Uterus (tissue), 4 donors: ENCODE data around the gene ZNF750. TPM values are rescaled to one million over a fixed set of nuclear protein-coding genes. Genes with fewer than 3 reads are reported as not detected.

Experiments used
- DNase-seq, 2 donors: peaks; one replicate each; pipeline ENCODE4 v3.0.0-alpha.2; 2019 to 2020
- H3K27ac ChIP-seq, 2 donors: fragments of 200-600 bp; sonication (generic); 1 replicate in 1 of 2; 2 replicates in 1 of 2; pipeline ENCODE4 v1.5.1; 2016 to 2018
- H3K27me3 ChIP-seq, 2 donors: fragments of 200-600 bp; sonication (generic); one replicate each; pipeline ENCODE4 v1.5.1; 2018 to 2019; ENCODE audit warnings: control low read depth in 1 of 2
- H3K36me3 ChIP-seq, 2 donors: fragments of 200-600 bp; sonication (generic); one replicate each; pipeline ENCODE4 v1.5.1; 2019; ENCODE audit warnings: control low read depth in 1 of 2
- H3K4me1 ChIP-seq, 2 donors: fragments of 200-600 bp; sonication (generic); one replicate each; pipeline ENCODE4 v1.5.1; 2018 to 2019; ENCODE audit warnings: control low read depth in 1 of 2
- H3K4me3 ChIP-seq, 2 donors: fragments of 200-600 bp; sonication (generic); 1 replicate in 1 of 2; 2 replicates in 1 of 2; pipeline ENCODE4 v1.5.1; 2018 to 2019; ENCODE audit warnings: mild to moderate bottlenecking in 1 of 2
- H3K9me3 ChIP-seq, 2 donors: fragments of 200-600 bp; sonication (generic); one replicate each; pipeline ENCODE4 v1.5.1; 2019; ENCODE audit warnings: control low read depth in 1 of 2
- CTCF ChIP-seq, 4 experiments: fragments of 200-600 bp in 2 of 4; fragments of 450-650 bp in 2 of 4; sonication (generic) in 2 of 4; IDR thresholded peaks; one replicate each; pipeline ENCODE4 v1.5.1; 2016 to 2019; ENCODE audit warnings: antibody characterized with exemption in 4 of 4, mild to moderate bottlenecking in 2 of 4, moderate library complexity in 1 of 4
- POLR2A ChIP-seq, 2 donors: fragments of 450-650 bp; IDR thresholded peaks; one replicate each; pipeline ENCODE4 v1.6.1; 2016; ENCODE audit warnings: antibody characterized with exemption in 2 of 2, mild to moderate bottlenecking in 1 of 2, moderate library complexity in 1 of 2
- intact Hi-C: fragments of 100-400 bp; cut with DNase I; formaldehyde crosslinking; loops from one replicate; pipeline ENCODE4 v1.15.1; 2023; ENCODE audit warnings: low total_unique reads
- total RNA-seq, 4 donors: library from RNA; depleted of rRNA in 3 of 4; stranded (reverse); fragments of >200 nt in 3 of 4; gene quantifications; one replicate each; pipeline versions ENCODE4 v1.1.0 to v1.2.4, GENCODE V29; 2014 to 2023
- donor health status: DM: yes; HTN: yes; CAD: no.

ZNF750 gene
- total RNA-seq, 4 donors from 2014 or later, result under 0.01 to 0.07 TPM; not detected in 2

DNA sequence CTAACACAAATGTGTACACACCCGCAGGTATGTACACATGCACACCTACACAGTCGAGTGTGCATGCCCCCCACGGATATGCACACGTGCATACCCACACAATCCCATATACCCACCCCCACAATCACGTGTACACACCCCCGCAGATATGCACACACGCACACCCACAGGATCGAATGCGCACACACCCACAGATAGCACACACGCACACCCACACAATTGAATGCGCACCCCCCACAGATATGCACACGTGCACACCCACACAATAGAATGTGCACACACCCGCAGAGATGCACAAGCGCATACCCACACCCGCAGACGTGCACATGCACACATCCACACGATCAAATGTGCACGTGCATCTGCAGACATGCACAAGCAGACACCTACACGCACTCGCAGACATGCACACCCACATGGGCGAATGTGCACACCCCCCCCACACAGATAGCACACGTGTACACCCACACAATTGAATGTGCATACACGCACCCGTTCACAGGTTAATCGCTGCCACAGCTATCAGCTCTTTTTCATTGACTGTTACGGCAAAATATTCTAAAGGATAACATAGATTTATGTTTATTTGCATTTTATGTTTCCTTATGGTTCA is 10.8 kb downstream of the ZNF750 start:
- no peak for TF ChIP-seq POLR2A (IDR thresholded peaks at IDR 0.05)
- TF ChIP-seq CTCF (IDR thresholded peaks at IDR 0.05), result no peak
- intact Hi-C loops, result no loop called here
- H3K9me3 ChIP-seq, result no peaks in the 10 kb centered on the region
- no peak overlapping the region for H3K4me3 ChIP-seq
- no peaks in the 10 kb centered on the region for H3K27me3 ChIP-seq
- no peaks in the 10 kb centered on the region for H3K36me3 ChIP-seq
- H3K4me1 ChIP-seq, result no peaks in the 10 kb centered on the region
- no peak overlapping the region for H3K27ac ChIP-seq
- DNase-seq, result no peak

GRCh38 chr17:82826956-82827355 is 12.9 kb downstream of the ZNF750 start:
- DNase-seq, result no peak

DNA sequence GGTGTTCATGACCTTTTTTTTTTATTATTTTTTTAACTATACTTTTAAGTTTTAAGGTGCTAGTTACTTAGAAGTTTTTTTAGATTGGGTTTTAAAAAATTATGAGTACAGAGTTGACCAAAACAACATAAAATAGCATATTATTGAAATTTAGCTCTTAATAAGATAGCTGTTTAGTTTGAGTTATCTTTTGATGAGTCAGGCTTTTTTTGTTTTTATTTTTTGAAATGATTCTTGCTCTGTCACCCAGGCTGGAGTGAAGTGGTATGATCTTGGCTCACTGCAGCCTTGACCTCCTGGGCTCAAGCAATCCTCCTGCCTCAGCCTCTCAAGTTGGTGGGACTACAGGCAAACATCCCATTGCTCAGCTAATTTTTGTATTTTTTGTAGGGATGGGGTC is 13.6 kb downstream of the ZNF750 start:
- intact Hi-C loops, result no loop called here
- Histone ChIP-seq H3K27ac (no peak overlapping the region), H3K4me1 (no peaks in the 10 kb centered on the region), H3K4me3 (no peak overlapping the region), H3K9me3 (no peaks in the 10 kb centered on the region), H3K27me3 (no peaks in the 10 kb centered on the region), H3K36me3 (no peaks in the 10 kb centered on the region)
- no peak for DNase-seq
- TF ChIP-seq CTCF (IDR thresholded peaks at IDR 0.05), result no peak
- no peak for TF ChIP-seq POLR2A (IDR thresholded peaks at IDR 0.05)

More at GRCh38 chr17:82826956-82827355, 12.9 kb downstream of the ZNF750 start:
- Histone ChIP-seq H3K27me3 (no peaks in the 10 kb centered on the region), H3K27ac (no peak overlapping the region), H3K36me3 (no peaks in the 10 kb centered on the region), H3K9me3 (no peaks in the 10 kb centered on the region), H3K4me1 (no peaks in the 10 kb centered on the region), H3K4me3 (no peak overlapping the region)
- TF ChIP-seq POLR2A (IDR thresholded peaks at IDR 0.05), result no peak
- no peak for TF ChIP-seq CTCF (IDR thresholded peaks at IDR 0.05)
- intact Hi-C loops, result no loop called here

DNA sequence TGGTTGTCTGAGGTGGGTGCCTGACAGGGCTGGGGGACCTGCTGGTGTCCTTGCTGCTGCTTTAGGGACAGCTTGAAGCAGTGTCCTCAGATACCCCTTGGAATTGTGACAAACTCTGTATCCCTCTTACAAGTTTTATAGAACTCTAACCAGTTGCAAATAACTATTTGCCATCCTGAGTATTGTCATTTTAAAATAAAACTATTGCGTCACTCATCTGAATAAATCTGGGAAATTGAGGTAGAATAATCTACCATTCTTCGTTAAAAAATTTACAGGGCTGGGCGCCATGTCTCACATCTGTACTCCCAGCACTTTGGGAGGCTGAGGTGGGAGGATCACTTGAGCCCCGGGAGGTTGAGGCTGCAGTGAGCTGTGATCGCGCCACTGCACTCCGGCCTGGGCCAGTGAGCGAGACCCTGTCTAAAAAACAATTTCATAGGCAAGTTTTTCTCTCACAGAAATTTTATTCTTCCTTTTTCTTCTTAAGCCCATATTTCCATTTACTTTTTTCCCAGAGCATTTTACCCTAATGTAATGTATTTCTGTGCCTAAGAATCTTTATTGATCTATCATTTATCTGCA is 14.2 kb downstream of the ZNF750 start:
- H3K4me3 ChIP-seq, result no peak overlapping the region
- no peaks in the 10 kb centered on the region for H3K36me3 ChIP-seq
- no peak for TF ChIP-seq POLR2A (IDR thresholded peaks at IDR 0.05)
- TF ChIP-seq CTCF (IDR thresholded peaks at IDR 0.05), result no peak
- no peaks in the 10 kb centered on the region for H3K4me1 ChIP-seq
- no peaks in the 10 kb centered on the region for H3K27me3 ChIP-seq
- intact Hi-C loops, result no loop called here
- DNase-seq, result no peak
- H3K27ac ChIP-seq, result no peak overlapping the region
- no peaks in the 10 kb centered on the region for H3K9me3 ChIP-seq

- intact Hi-C loops, result no loop called here
- Histone ChIP-seq H3K36me3 (no peaks in the 10 kb centered on the region), H3K4me1 (no peaks in the 10 kb centered on the region), H3K4me3 (no peak overlapping the region), H3K27ac (no peak overlapping the region), H3K9me3 (no peaks in the 10 kb centered on the region), H3K27me3 (no peaks in the 10 kb centered on the region)
- DNase-seq, result no peak
- TF ChIP-seq CTCF (IDR thresholded peaks at IDR 0.05) (no peak), POLR2A (IDR thresholded peaks at IDR 0.05) (no peak)
Observed at GRCh38 chr17:82823004-82823403, 16.8 kb downstream of the ZNF750 start.
